Body of pancreas (tissue), 4 donors: ENCODE measurements around the gene CAMTA1. TPM values are rescaled to one million over a fixed set of nuclear protein-coding genes. Genes with fewer than 3 reads are reported as not detected.

Source experiments
- ATAC-seq: fragments of 150-250 bp; one replicate; pipeline ENCODE4 v1.9.1; 2016
- DNase-seq, 4 donors: peaks; one replicate each; pipeline ENCODE4 v3.0.0-alpha.2; 2019
- H3K27ac ChIP-seq, 4 donors: fragments of 200-600 bp; sonication (generic); 1 replicate in 3 of 4; 2 replicates in 1 of 4; pipeline versions ENCODE4 v1.5.1 to v1.6.1; 2016 to 2019; ENCODE audit warnings: mild to moderate bottlenecking in 1 of 4, mixed read lengths in 1 of 4, moderate library complexity in 1 of 4
- H3K27me3 ChIP-seq, 2 donors: fragments of 200-600 bp; sonication (generic); one replicate each; pipeline ENCODE4 v1.6.0; 2016; ENCODE audit warnings: mild to moderate bottlenecking in 1 of 2
- H3K36me3 ChIP-seq, 2 donors: fragments of 200-600 bp; sonication (generic); replicated peaks in 1 of 2; 2 replicates each; pipeline ENCODE4 v1.5.1; 2016; ENCODE audit warnings: low read depth in 2 of 2; ENCODE audit not compliant: insufficient read depth in 1 of 2
- H3K4me1 ChIP-seq: fragments of 200-600 bp; sonication (generic); one replicate; pipeline ENCODE4 v1.6.0; 2016
- H3K4me3 ChIP-seq, 2 donors: fragments of 200-600 bp; sonication (generic); 1 replicate in 1 of 2; 2 replicates in 1 of 2; pipeline ENCODE4 v1.5.1; 2016 to 2019
- H3K9me3 ChIP-seq, 3 donors: fragments of 200-600 bp; sonication (generic); 1 replicate in 2 of 3; 2 replicates in 1 of 3; pipeline ENCODE4 v1.5.1; 2016
- POLR2A ChIP-seq, 3 donors: fragments of 450-650 bp; IDR thresholded peaks; one replicate each; pipeline ENCODE4 v1.6.1; 2016; ENCODE audit warnings: antibody characterized with exemption in 3 of 3, mild to moderate bottlenecking in 2 of 3
- WGBS, 2 donors: methylation state at CpG; one replicate each; pipeline ENCODE4 v1.1.5; 2017; 5-methylcytosine and 5-hydroxymethylcytosine counted together
- intact Hi-C: fragments of 100-400 bp; cut with DNase I; formaldehyde crosslinking; loops from one replicate; pipeline ENCODE4 v1.15.1; 2023
- total RNA-seq, 2 donors: library from RNA; depleted of rRNA; stranded (reverse); fragments of >200 nt; gene quantifications; one replicate each; pipeline ENCODE4 v1.1.0, GENCODE V29; 2016
- TF ChIP-seq, protein P1 (sequence below), 7 experiments: fragments of 450-650 bp in 4 of 7; fragments of 200-600 bp in 3 of 7; sonication (generic) in 3 of 7; IDR thresholded peaks; one replicate each; pipeline ENCODE4 v1.5.1; 2016 to 2019; ENCODE audit warnings: antibody characterized with exemption in 7 of 7

CAMTA1 gene
- total RNA-seq, 2 donors from 2014 or later, result 36.3 to 59.7 TPM

GRCh38 chr1:7508052-7508933, 723.0 kb downstream of the CAMTA1 start:
- ATAC-seq (no peak), DNase-seq (no peak)
- intact Hi-C loops, result no loop called here
- Histone ChIP-seq H3K36me3 (no peaks in the 10 kb centered on the region), H3K4me1 (no peaks in the 10 kb centered on the region), H3K9me3 (no peaks in the 10 kb centered on the region), H3K27ac (no peak overlapping the region), H3K4me3 (no peak overlapping the region), H3K27me3 (no peaks in the 10 kb centered on the region)
- TF ChIP-seq, protein P1, sequence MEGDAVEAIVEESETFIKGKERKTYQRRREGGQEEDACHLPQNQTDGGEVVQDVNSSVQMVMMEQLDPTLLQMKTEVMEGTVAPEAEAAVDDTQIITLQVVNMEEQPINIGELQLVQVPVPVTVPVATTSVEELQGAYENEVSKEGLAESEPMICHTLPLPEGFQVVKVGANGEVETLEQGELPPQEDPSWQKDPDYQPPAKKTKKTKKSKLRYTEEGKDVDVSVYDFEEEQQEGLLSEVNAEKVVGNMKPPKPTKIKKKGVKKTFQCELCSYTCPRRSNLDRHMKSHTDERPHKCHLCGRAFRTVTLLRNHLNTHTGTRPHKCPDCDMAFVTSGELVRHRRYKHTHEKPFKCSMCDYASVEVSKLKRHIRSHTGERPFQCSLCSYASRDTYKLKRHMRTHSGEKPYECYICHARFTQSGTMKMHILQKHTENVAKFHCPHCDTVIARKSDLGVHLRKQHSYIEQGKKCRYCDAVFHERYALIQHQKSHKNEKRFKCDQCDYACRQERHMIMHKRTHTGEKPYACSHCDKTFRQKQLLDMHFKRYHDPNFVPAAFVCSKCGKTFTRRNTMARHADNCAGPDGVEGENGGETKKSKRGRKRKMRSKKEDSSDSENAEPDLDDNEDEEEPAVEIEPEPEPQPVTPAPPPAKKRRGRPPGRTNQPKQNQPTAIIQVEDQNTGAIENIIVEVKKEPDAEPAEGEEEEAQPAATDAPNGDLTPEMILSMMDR (IDR thresholded peaks at IDR 0.05), result no peak
- TF ChIP-seq POLR2A (IDR thresholded peaks at IDR 0.05), result no peak
- 84 to 86% methylated on average over 16 of the region's 16 CpGs for WGBS, 2 donors

DNA sequence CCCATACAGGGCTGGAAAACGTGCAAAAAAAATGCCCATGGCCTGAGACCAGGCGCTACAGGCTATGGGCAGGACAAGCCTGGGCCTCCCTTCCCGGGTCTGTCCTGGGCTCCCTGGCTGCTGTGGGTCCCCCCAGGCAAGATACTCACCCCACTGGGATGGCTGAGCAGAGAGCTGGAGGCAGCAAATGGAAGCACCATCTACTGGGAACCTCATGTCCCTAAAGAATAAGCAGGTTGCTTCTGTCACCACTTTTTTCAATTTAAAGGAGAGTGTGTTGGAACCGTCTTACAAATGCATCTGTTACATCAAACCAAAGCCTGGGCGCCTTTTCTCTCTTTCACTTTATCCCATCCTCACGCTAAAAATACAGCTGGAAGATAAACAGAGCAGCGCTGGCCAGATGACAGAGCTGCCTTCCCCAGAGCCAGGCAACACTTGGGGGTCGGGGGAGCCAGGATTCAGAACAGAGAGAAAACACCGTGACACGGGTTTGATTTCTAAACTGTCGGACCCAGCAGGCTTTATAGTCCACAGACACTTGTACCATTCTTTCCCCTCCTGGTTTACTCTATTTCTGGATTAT, 723.8 kb downstream of the CAMTA1 start:
- ATAC-seq, result no peak
- no peaks in the 10 kb centered on the region for H3K9me3 ChIP-seq
- H3K27ac ChIP-seq, result no peak overlapping the region
- 77 to 89% methylated on average over 7 to 11 of the region's 11 CpGs for WGBS, 2 donors
- no peaks in the 10 kb centered on the region for H3K4me1 ChIP-seq
- no peaks in the 10 kb centered on the region for H3K36me3 ChIP-seq
- H3K4me3 ChIP-seq, result no peak overlapping the region
- TF ChIP-seq, protein P1 (IDR thresholded peaks at IDR 0.05), result no peak
- TF ChIP-seq POLR2A (IDR thresholded peaks at IDR 0.05), result no peak
- no peaks in the 10 kb centered on the region for H3K27me3 ChIP-seq
- DNase-seq, result no peak
- intact Hi-C loops, result no loop called here

GRCh38 chr1:7509598-7509997, 724.3 kb downstream of the CAMTA1 start:
- WGBS, 2 donors, result 65 to 81% methylated on average over 4 to 7 of the region's 7 CpGs
- no peaks in the 10 kb centered on the region for H3K4me1 ChIP-seq

DNA sequence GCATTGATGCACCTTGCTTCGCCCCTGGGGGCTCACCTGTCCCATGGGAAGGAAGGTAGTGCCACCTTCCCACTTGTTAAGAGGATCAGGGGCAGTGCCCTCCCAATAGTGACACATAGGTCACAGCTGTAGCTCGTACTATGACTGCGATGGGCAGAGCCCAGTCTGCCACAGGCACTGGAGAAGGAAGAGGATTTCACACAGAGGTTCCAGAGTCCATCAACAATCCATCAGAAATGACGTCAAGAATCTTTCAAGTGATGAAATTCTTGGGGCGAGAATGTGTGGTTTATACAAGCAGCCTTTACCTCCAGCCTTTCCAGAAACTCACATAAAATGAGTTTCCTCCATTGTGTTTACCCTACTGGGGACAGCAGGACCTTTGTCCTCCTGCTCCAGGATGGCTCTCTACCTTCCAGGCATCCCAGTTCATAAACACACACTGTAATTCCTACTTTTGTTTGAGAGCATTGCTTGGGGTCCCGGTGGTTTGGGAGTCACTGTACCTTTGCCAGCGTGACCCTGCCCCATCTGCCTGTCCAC, 725.2 kb downstream of the CAMTA1 start:
- H3K4me1 ChIP-seq, result peaks cover 5% of the 10 kb centered on the region
- H3K36me3 ChIP-seq, result no peaks in the 10 kb centered on the region
- H3K4me3 ChIP-seq, result no peak overlapping the region
- no peak for DNase-seq
- H3K27ac ChIP-seq, result no peak overlapping the region
- no peaks in the 10 kb centered on the region for H3K9me3 ChIP-seq
- TF ChIP-seq POLR2A (IDR thresholded peaks at IDR 0.05), result no peak
- TF ChIP-seq, protein P1 (IDR thresholded peaks at IDR 0.05), result no peak
- no peaks in the 10 kb centered on the region for H3K27me3 ChIP-seq
- intact Hi-C loops, result no loop called here
- WGBS, 2 donors, result 72 to 76% methylated on average over 7 of the region's 7 CpGs
- no peak for ATAC-seq

More at GRCh38 chr1:7509598-7509997, 724.3 kb downstream of the CAMTA1 start:
- Histone ChIP-seq H3K27ac (no peak overlapping the region), H3K9me3 (no peaks in the 10 kb centered on the region), H3K4me3 (no peak overlapping the region), H3K27me3 (no peaks in the 10 kb centered on the region), H3K36me3 (no peaks in the 10 kb centered on the region)
- ATAC-seq (no peak), DNase-seq (no peak)
- TF ChIP-seq, protein P1 (IDR thresholded peaks at IDR 0.05), result no peak
- TF ChIP-seq POLR2A (IDR thresholded peaks at IDR 0.05), result no peak
- intact Hi-C loops, result no loop called here
